Coronary artery (tissue), 2 donors: ENCODE data around the gene MCTP1.
A peak's percentile ranks its signal among the peaks of the same experiment; 100 is the strongest.

Experiments
- DNase-seq: peaks from one replicate; pipeline ENCODE4 v3.0.0-alpha.2; 2017; ENCODE audit warnings: low spot score
- H3K27ac ChIP-seq, 2 donors: fragments of 200-600 bp; sonication (generic); one replicate each; pipeline ENCODE4 v1.5.1; 2016 to 2019
- H3K4me3 ChIP-seq: fragments of 200-600 bp; sonication (generic); 2 replicates; pipeline ENCODE4 v1.5.1; 2016; ENCODE audit warnings: mild to moderate bottlenecking, moderate library complexity
- CTCF ChIP-seq: fragments of 200-600 bp; sonication (generic); IDR thresholded peaks from one replicate; pipeline ENCODE4 v1.5.1; 2019; ENCODE audit warnings: antibody characterized with exemption

The MCTP1 gene

GRCh38 chr5:95172659-95173058 lies 112.2 kb downstream of the MCTP1 start:
- no peak for TF ChIP-seq CTCF
- DNase-seq: no peak
- H3K27ac ChIP-seq: no peak overlapping the region
- H3K4me3 ChIP-seq: no peak overlapping the region

- Histone ChIP-seq H3K4me3 (no peak overlapping the region), H3K27ac (no peak overlapping the region)
- no peak for TF ChIP-seq CTCF
- DNase-seq: no peak
These were observed 120.0 kb downstream of the MCTP1 start for GRCh38 chr5:95164861-95165260.

GRCh38 chr5:95163079-95163478 lies 121.8 kb downstream of the MCTP1 start:
- no peak for TF ChIP-seq CTCF
- no peak for DNase-seq
- H3K4me3 ChIP-seq: no peak overlapping the region
- H3K27ac ChIP-seq: no peak overlapping the region

GRCh38 chr5:95162231-95162992 lies 122.5 kb downstream of the MCTP1 start:
- H3K27ac ChIP-seq: no peak overlapping the region

GRCh38 chr5:95159603-95160002 lies 125.3 kb downstream of the MCTP1 start:
- no peak for TF ChIP-seq CTCF
- no peak overlapping the region for H3K27ac ChIP-seq
- no peak for DNase-seq
- no peak overlapping the region for H3K4me3 ChIP-seq

More at GRCh38 chr5:95162231-95162992, 122.5 kb downstream of the MCTP1 start:
- H3K4me3 ChIP-seq: no peak overlapping the region
- no peak for TF ChIP-seq CTCF
- DNase-seq: no peak

GRCh38 chr5:95155888-95156287 lies 129.0 kb downstream of the MCTP1 start:
- Histone ChIP-seq H3K27ac (no peak overlapping the region), H3K4me3 (no peak overlapping the region)
- DNase-seq: no peak
- TF ChIP-seq CTCF: no peak

- TF ChIP-seq CTCF: no peak
- Histone ChIP-seq H3K27ac (peak overlapping the region in 1 of 2 donors; percentile 20), H3K4me3 (no peak overlapping the region)
- DNase-seq: no peak
These were observed 131.4 kb downstream of the MCTP1 start for GRCh38 chr5:95153511-95153910.
